ES-I3 (cell line): ENCODE results near the gene PHLDB1.

Experiments
- H3K36me3 ChIP-seq: 2 replicates; pipeline ENCODE4 v1.6.1; 2013; ENCODE audit warnings: mild to moderate bottlenecking, low read length, control low read depth, moderate library complexity; ENCODE audit not compliant: insufficient read depth
- H3K4me1 ChIP-seq: 2 replicates; pipeline ENCODE4 v1.6.1; 2013; ENCODE audit warnings: mild to moderate bottlenecking, control low read depth, low read length; ENCODE audit not compliant: insufficient read depth
- H3K9ac ChIP-seq: 2 replicates; pipeline ENCODE4 v1.6.1; 2013; ENCODE audit warnings: low read depth, mild to moderate bottlenecking, low read length, moderate library complexity
- H3K9me3 ChIP-seq: 2 replicates; pipeline ENCODE4 v1.6.1; 2013; ENCODE audit warnings: mild to moderate bottlenecking, low read length, moderate library complexity; ENCODE audit not compliant: control insufficient read depth, insufficient read depth

Gene PHLDB1

GRCh38 chr11:118622376-118623268, 15.2 kb downstream of the PHLDB1 start:
- Histone ChIP-seq H3K4me1 (peaks cover 40% of the 10 kb centered on the region), H3K9me3 (no peaks in the 10 kb centered on the region), H3K9ac (peak overlapping the region; percentile 65; the same call in 1 of the 2 replicates), H3K36me3 (no peaks in the 10 kb centered on the region)

- Histone ChIP-seq H3K9ac (no peak overlapping the region), H3K36me3 (no peaks in the 10 kb centered on the region), H3K4me1 (peaks cover 34% of the 10 kb centered on the region), H3K9me3 (no peaks in the 10 kb centered on the region)
These were observed 15.8 kb downstream of the PHLDB1 start for GRCh38 chr11:118623269-118623655.

GRCh38 chr11:118625036-118625690, 17.7 kb downstream of the PHLDB1 start:
- Histone ChIP-seq H3K4me1 (peaks cover 18% of the 10 kb centered on the region; the same call in 1 of the 2 replicates), H3K9me3 (no peaks in the 10 kb centered on the region), H3K9ac (no peak overlapping the region), H3K36me3 (no peaks in the 10 kb centered on the region)

GRCh38 chr11:118625976-118626375, 18.6 kb downstream of the PHLDB1 start:
- H3K9ac ChIP-seq = no peak overlapping the region
- H3K36me3 ChIP-seq = no peaks in the 10 kb centered on the region; the same call in 1 of the 2 replicates
- H3K9me3 ChIP-seq = no peaks in the 10 kb centered on the region
- peaks cover 12% of the 10 kb centered on the region; the same call in 1 of the 2 replicates for H3K4me1 ChIP-seq

- Histone ChIP-seq H3K4me1 (peaks cover 6% of the 10 kb centered on the region; the same call in 1 of the 2 replicates), H3K9ac (no peak overlapping the region), H3K36me3 (no peaks in the 10 kb centered on the region; the same call in 1 of the 2 replicates), H3K9me3 (no peaks in the 10 kb centered on the region)
These were observed 20.2 kb downstream of the PHLDB1 start for GRCh38 chr11:118627566-118627965.

GRCh38 chr11:118628031-118628430, 20.6 kb downstream of the PHLDB1 start:
- H3K9me3 ChIP-seq = no peaks in the 10 kb centered on the region
- no peaks in the 10 kb centered on the region; the same call in 1 of the 2 replicates for H3K36me3 ChIP-seq
- H3K4me1 ChIP-seq = peaks cover 1% of the 10 kb centered on the region; the same call in 1 of the 2 replicates
- no peak overlapping the region for H3K9ac ChIP-seq

- no peaks in the 10 kb centered on the region; the same call in 1 of the 2 replicates for H3K36me3 ChIP-seq
These were observed 21.0 kb downstream of the PHLDB1 start for GRCh38 chr11:118628432-118628831.

GRCh38 chr11:118628861-118629549, 21.6 kb downstream of the PHLDB1 start:
- Histone ChIP-seq H3K36me3 (no peaks in the 10 kb centered on the region; the same call in 1 of the 2 replicates), H3K4me1 (peaks cover 9% of the 10 kb centered on the region), H3K9ac (no peak overlapping the region), H3K9me3 (no peaks in the 10 kb centered on the region)

More at GRCh38 chr11:118628432-118628831, 21.0 kb downstream of the PHLDB1 start:
- no peak overlapping the region for H3K9ac ChIP-seq
- 0 out of 2 replicates have a peak, but pooled peaks cover 3% of the 10 kb centered on the region for H3K4me1 ChIP-seq
- H3K9me3 ChIP-seq = no peaks in the 10 kb centered on the region

GRCh38 chr11:118629761-118630661, 22.6 kb downstream of the PHLDB1 start:
- Histone ChIP-seq H3K36me3 (no peaks in the 10 kb centered on the region; the same call in 1 of the 2 replicates), H3K9ac (no peak overlapping the region), H3K4me1 (peaks cover 14% of the 10 kb centered on the region), H3K9me3 (no peaks in the 10 kb centered on the region)

GRCh38 chr11:118631142-118631909, 23.9 kb downstream of the PHLDB1 start:
- H3K4me1 ChIP-seq = peaks cover 23% of the 10 kb centered on the region
- no peaks in the 10 kb centered on the region; the same call in 1 of the 2 replicates for H3K36me3 ChIP-seq
- no peaks in the 10 kb centered on the region for H3K9me3 ChIP-seq
- no peak overlapping the region for H3K9ac ChIP-seq

GRCh38 chr11:118632577-118633318, 25.3 kb downstream of the PHLDB1 start:
- no peak overlapping the region for H3K9ac ChIP-seq
- H3K9me3 ChIP-seq = no peaks in the 10 kb centered on the region
- H3K4me1 ChIP-seq = peaks cover 23% of the 10 kb centered on the region
- H3K36me3 ChIP-seq = no peaks in the 10 kb centered on the region; the same call in 1 of the 2 replicates

GRCh38 chr11:118633319-118633690, 25.9 kb downstream of the PHLDB1 start:
- no peaks in the 10 kb centered on the region for H3K9me3 ChIP-seq
- H3K4me1 ChIP-seq = peaks cover 23% of the 10 kb centered on the region
- H3K9ac ChIP-seq = no peak overlapping the region
- H3K36me3 ChIP-seq = no peaks in the 10 kb centered on the region; the same call in 1 of the 2 replicates
